Measurements from ENCODE around the gene MACROD2. TPM values are rescaled to one million over a fixed set of nuclear protein-coding genes. Genes with fewer than 3 reads are reported as not detected.

Gene MACROD2
- total RNA-seq, 1 experiment from 2014 or later, result 1.6 TPM

- Histone ChIP-seq H3K9me3 (ENCODE audit: control insufficient read depth, low read depth, low read length) (no peaks in the 10 kb centered on the region), H3K9ac (ENCODE audit: extremely low read depth, insufficient read length, low read length) (no peak overlapping the region), H4K20me1 (ENCODE audit: control insufficient read depth, insufficient read depth, insufficient read length) (no peaks in the 10 kb centered on the region), H3K27me3 (ENCODE audit: insufficient read depth, low read length) (no peaks in the 10 kb centered on the region), H2BK120ac (ENCODE audit: low read depth, low read length, poor library complexity, severe bottlenecking) (no peak overlapping the region), H2BK15ac (ENCODE audit: low read depth, low read length) (no peak overlapping the region), H2BK20ac (ENCODE audit: low read depth, low read length, poor library complexity, severe bottlenecking) (no peak overlapping the region), H2AK5ac (ENCODE audit: insufficient read length, low read length) (no peak overlapping the region), H3K23ac (ENCODE audit: insufficient read length, low read depth, low read length) (no peak overlapping the region), H3K23me2 (ENCODE audit: insufficient read length, low read depth, low read length, poor library complexity, severe bottlenecking) (no peaks in the 10 kb centered on the region), H2BK12ac (ENCODE audit: insufficient read length, low read depth, low read length) (no peak overlapping the region), H2BK5ac (ENCODE audit: insufficient read length, low read length) (no peak overlapping the region), H3K79me2 (ENCODE audit: insufficient read depth, low read length) (no peaks in the 10 kb centered on the region), H3K4me2 (ENCODE audit: insufficient read depth, insufficient read length, low read length) (no peak overlapping the region), H3K4me1 (ENCODE audit: insufficient read depth, low read length) (no peaks in the 10 kb centered on the region; the same call in 1 of the 2 replicates), H2AFZ (ENCODE audit: low read length) (no peak overlapping the region), H3K4ac (ENCODE audit: low read depth, low read length) (no peak overlapping the region), H4K91ac (ENCODE audit: insufficient read length, low read depth, low read length) (no peak overlapping the region), H3K56ac (ENCODE audit: insufficient read length, low read depth, low read length) (no peak overlapping the region), H3T11ph (ENCODE audit: low read length) (no peak overlapping the region), H3K14ac (ENCODE audit: insufficient read depth, low read length) (no peak overlapping the region), H3K79me1 (ENCODE audit: insufficient read depth, low read depth, low read length, poor library complexity, severe bottlenecking) (no peaks in the 10 kb centered on the region), H3K27ac (ENCODE audit: insufficient read length, low read depth, low read length) (no peak overlapping the region), H4K8ac (replicated peaks; ENCODE audit: insufficient read length, low read depth, low read length) (no peak overlapping the region), H4K5ac (ENCODE audit: insufficient read length, low read depth, low read length) (no peak overlapping the region), H3K18ac (ENCODE audit: insufficient read length, low read depth, low read length) (no peak overlapping the region)
- TF ChIP-seq, protein P1, sequence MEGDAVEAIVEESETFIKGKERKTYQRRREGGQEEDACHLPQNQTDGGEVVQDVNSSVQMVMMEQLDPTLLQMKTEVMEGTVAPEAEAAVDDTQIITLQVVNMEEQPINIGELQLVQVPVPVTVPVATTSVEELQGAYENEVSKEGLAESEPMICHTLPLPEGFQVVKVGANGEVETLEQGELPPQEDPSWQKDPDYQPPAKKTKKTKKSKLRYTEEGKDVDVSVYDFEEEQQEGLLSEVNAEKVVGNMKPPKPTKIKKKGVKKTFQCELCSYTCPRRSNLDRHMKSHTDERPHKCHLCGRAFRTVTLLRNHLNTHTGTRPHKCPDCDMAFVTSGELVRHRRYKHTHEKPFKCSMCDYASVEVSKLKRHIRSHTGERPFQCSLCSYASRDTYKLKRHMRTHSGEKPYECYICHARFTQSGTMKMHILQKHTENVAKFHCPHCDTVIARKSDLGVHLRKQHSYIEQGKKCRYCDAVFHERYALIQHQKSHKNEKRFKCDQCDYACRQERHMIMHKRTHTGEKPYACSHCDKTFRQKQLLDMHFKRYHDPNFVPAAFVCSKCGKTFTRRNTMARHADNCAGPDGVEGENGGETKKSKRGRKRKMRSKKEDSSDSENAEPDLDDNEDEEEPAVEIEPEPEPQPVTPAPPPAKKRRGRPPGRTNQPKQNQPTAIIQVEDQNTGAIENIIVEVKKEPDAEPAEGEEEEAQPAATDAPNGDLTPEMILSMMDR (conservative IDR thresholded peaks at IDR 0.05), result no peak
- no peaks in the 10 kb centered on the region for H3K36me3 Mint-ChIP-seq (ENCODE audit: insufficient read depth in 1 of 3, low read depth in 3 of 3)
- no peak for DNase-seq
- H3K27ac Mint-ChIP-seq, result no peak overlapping the region
- H3K27me3 Mint-ChIP-seq (ENCODE audit: low read depth), result peaks cover 3% of the 10 kb centered on the region; the same call in 1 of the 2 replicates
- WGBS (ENCODE audit: extremely low coverage, insufficient read length, low lambda C conversion rate), result no CpG with 5 or more reads among the region's 2 CpGs
- no peaks in the 10 kb centered on the region for H3K9me3 Mint-ChIP-seq
- no peak overlapping the region for H3K4me3 Mint-ChIP-seq
- peaks cover 10 to 11% of the 10 kb centered on the region in 2 experiments for H3K4me1 Mint-ChIP-seq
Measured at GRCh38 chr20:15251171-15251570, 1255.9 kb downstream of the MACROD2 start.

All from H9 (cell line).